ENCODE results near the gene MYCBPAP. TPM values are rescaled to one million over a fixed set of nuclear protein-coding genes. Genes with fewer than 3 reads are reported as not detected.
A peak's percentile ranks its signal among the peaks of the same experiment; 100 is the strongest.

The MYCBPAP gene
- total RNA-seq, 1 experiment from 2014 or later, result 2.7 TPM

DNA sequence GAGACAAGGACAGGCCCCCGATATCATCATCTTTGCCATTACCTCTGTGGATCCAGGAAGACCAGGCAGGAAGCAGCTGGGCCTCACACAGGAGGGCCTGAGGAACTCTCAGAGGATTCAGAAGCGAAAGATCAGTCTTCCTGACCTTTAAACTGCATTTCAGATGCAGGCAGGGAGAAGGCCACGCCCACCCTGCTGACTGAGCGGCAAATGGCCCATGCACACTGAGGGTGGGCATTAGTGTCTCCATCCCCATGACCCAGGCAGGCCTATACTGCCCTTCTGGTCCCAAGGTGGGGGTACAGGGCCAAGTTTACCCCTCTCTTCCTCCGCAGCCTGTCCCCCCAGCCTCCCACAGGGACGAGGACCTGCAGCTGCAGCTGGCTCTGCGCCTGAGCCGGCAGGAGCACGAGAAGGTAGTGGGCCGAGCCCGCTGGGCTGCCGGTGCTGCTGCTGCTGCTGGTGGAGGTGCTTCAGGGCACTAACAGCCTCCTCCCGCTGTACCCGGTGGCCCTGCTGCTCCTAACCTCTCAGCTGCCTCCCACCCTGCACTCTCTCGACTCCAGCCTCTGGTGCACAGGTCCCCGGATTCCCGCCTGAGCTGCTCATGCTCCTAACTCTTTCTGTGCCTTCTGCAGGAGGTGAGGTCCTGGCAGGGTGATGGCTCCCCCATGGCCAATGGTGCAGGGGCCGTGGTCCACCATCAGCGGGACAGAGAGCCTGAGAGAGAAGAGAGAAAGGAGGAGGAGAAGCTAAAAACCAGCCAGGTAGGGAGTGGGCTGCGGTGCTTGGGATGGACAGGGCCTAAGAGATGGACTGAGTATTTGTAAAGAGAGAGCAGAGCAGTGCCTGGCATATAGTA, 30.5 kb downstream of the MYCBPAP start:
- TF ChIP-seq, protein P1, sequence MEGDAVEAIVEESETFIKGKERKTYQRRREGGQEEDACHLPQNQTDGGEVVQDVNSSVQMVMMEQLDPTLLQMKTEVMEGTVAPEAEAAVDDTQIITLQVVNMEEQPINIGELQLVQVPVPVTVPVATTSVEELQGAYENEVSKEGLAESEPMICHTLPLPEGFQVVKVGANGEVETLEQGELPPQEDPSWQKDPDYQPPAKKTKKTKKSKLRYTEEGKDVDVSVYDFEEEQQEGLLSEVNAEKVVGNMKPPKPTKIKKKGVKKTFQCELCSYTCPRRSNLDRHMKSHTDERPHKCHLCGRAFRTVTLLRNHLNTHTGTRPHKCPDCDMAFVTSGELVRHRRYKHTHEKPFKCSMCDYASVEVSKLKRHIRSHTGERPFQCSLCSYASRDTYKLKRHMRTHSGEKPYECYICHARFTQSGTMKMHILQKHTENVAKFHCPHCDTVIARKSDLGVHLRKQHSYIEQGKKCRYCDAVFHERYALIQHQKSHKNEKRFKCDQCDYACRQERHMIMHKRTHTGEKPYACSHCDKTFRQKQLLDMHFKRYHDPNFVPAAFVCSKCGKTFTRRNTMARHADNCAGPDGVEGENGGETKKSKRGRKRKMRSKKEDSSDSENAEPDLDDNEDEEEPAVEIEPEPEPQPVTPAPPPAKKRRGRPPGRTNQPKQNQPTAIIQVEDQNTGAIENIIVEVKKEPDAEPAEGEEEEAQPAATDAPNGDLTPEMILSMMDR (IDR thresholded peaks at IDR 0.05; ENCODE audit: insufficient read depth in 1 of 2, low read depth in 1 of 2, low read length in 1 of 2, severe bottlenecking in 1 of 2, unreplicated experiment in 1 of 2), result no peak
- ChIA-PET POLR2A (interaction anchor here (0.9 kb wide), 1 partner anchor 181 kb away, joined by 3 read pairs; the partner anchor contains the start of gene LUC7L3), CTCF (interaction anchor here (0.6 to 1.0 kb wide), 3 partner anchors 12 to 127 kb away, joined by 3 to 9 read pairs (median 5); no protein-coding TSS in a partner anchor)
- Histone ChIP-seq H3K9me3 (no peaks in the 10 kb centered on the region), H3K4me3 (ENCODE audit: low read depth, low read length) (no peak overlapping the region), H3K27me3 (replicated peaks; ENCODE audit: control insufficient read depth, insufficient read depth, low read length) (no peaks in the 10 kb centered on the region), H3K4me1 (peaks cover 64% of the 10 kb centered on the region), H3K36me3 (ENCODE audit: control insufficient read depth, insufficient read depth, low read length) (no peaks in the 10 kb centered on the region)
- BruUV-seq (replicated peaks), result no TSS peak
- Mint-ChIP-seq H3K36me3 (ENCODE audit: insufficient read depth, unreplicated experiment) (peaks cover 67% of the 10 kb centered on the region), H3K4me1 (ENCODE audit: low read depth, unreplicated experiment) (peaks cover 56% of the 10 kb centered on the region), H3K27ac (ENCODE audit: unreplicated experiment) (peak overlapping the region; percentile 4), H3K27me3 (ENCODE audit: insufficient read depth, unreplicated experiment) (no peaks in the 10 kb centered on the region), H3K9me3 (ENCODE audit: unreplicated experiment) (no peaks in the 10 kb centered on the region), H3K4me3 (ENCODE audit: unreplicated experiment) (no peak overlapping the region)
- intact Hi-C loops (cut with micrococcal nuclease; ENCODE audit: unreplicated experiment), result no loop called here
- DNase-seq, result peak in 1 of 2 experiments; percentile 55

DNA sequence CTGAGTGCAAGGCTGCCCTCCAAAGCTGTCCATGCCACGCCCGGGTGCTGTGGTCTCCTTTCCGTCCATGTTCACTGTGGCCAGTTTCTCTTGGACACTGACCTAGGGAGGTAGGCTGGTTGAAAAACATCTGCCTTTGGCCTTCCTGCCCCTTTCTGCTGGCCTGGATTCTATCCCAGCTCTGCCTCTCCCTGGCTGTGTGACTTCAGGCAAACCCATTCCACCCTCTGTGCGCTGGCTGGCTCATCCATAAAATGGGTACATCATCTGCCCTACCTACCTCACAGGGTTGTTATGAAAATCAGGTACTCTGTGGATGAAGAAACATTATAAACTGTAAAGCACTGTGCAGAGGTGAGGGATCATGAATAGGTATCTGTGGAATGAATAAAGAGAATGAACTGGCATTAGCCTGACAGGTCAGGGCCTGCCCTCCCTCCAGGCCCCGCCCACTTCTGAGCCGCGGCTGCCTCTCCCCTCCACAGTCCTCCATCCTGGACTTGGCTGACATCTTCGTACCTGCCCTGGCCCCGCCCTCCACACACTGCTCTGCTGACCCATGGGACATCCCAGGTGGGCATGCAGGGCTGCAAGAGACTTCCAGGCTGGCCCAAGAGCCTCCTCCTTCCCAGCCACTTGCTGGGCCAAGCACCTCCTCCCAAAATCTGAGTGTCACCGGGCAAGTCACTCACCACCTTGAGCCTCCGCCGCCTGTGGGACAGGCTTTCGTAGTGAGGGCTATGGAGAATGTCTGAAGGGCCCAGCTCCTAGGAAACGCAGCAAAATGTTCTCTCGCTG, 31.7 kb downstream of the MYCBPAP start:
- POLR2A ChIA-PET, result interaction anchor here (0.9 kb wide), 1 partner anchor 179 kb away, joined by 3 read pairs; the partner anchor contains the start of gene LUC7L3
- no peaks in the 10 kb centered on the region for H3K9me3 Mint-ChIP-seq (ENCODE audit: unreplicated experiment)
- CTCF ChIA-PET, result no interaction called here
- Histone ChIP-seq H3K4me3 (ENCODE audit: low read depth, low read length) (no peak overlapping the region), H3K9me3 (no peaks in the 10 kb centered on the region), H3K4me1 (peaks cover 61% of the 10 kb centered on the region), H3K27me3 (replicated peaks; ENCODE audit: control insufficient read depth, insufficient read depth, low read length) (no peaks in the 10 kb centered on the region), H3K36me3 (ENCODE audit: control insufficient read depth, insufficient read depth, low read length) (no peaks in the 10 kb centered on the region)
- TF ChIP-seq, protein P1 (IDR thresholded peaks at IDR 0.05; ENCODE audit: insufficient read depth in 1 of 2, low read depth in 1 of 2, low read length in 1 of 2, severe bottlenecking in 1 of 2, unreplicated experiment in 1 of 2), result no peak
- H3K27me3 Mint-ChIP-seq (ENCODE audit: insufficient read depth, unreplicated experiment), result no peaks in the 10 kb centered on the region
- H3K27ac Mint-ChIP-seq (ENCODE audit: unreplicated experiment), result no peak overlapping the region
- no TSS peak for BruUV-seq (replicated peaks)
- peaks cover 69% of the 10 kb centered on the region for H3K36me3 Mint-ChIP-seq (ENCODE audit: insufficient read depth, unreplicated experiment)
- intact Hi-C loops (cut with micrococcal nuclease; ENCODE audit: unreplicated experiment), result loop anchor here (10.0 kb wide), 1 partner anchor 245 kb away; no protein-coding TSS in a partner anchor
- peaks cover 57% of the 10 kb centered on the region for H3K4me1 Mint-ChIP-seq (ENCODE audit: low read depth, unreplicated experiment)
- H3K4me3 Mint-ChIP-seq (ENCODE audit: unreplicated experiment), result no peak overlapping the region
- peak; percentile 83 to 90 for DNase-seq
